T-cell (primary cell): ENCODE results near the gene PRSS27. TPM values are rescaled to one million over a fixed set of nuclear protein-coding genes. Genes with fewer than 3 reads are reported as not detected.

Source experiments
- ATAC-seq, 4 experiments: fragments of 200-7000 bp in 3 of 4; fragments of 150-1000 bp in 1 of 4; cut with Tn5 transposase; replicated peaks in 1 of 4; 1 replicate in 3 of 4; 2 replicates in 1 of 4; pipeline ENCODE4 v1.10.0; 2021; ENCODE audit warnings: moderate library complexity in 3 of 4, mild to moderate bottlenecking in 2 of 4, moderate number of reproducible peaks in 1 of 4
- CTCF ChIA-PET, 2 donors: fragments of 300-600 bp; sonication (Branson Sonifier 250); formaldehyde crosslinking; loops; one replicate each; lab custom pipeline; 2022; ENCODE audit warnings: antibody characterized with exemption in 2 of 2; lab: Charles Lee
- POLR2A ChIA-PET, 2 donors: fragments of 300-600 bp; sonication (Branson Sonifier 250); formaldehyde crosslinking; loops; one replicate each; lab custom pipeline; 2022; ENCODE audit warnings: antibody characterized with exemption in 2 of 2; lab: Charles Lee
- DNase-seq, 35 experiments: peaks; one replicate each; pipeline versions ENCODE4 v3.0.0 to v3.0.0-alpha.2; 2013 to 2023
- H3K27ac ChIP-seq: one replicate; pipeline ENCODE4 v1.5.1; 2013; ENCODE audit warnings: low read length
- H3K27me3 ChIP-seq, 2 experiments: replicated peaks in 1 of 2; 1 replicate in 1 of 2; 2 replicates in 1 of 2; pipeline versions ENCODE4 v1.6.1 to v1.7.0; 2013; ENCODE audit warnings: low read length in 1 of 2, mixed read lengths in 1 of 2; ENCODE audit not compliant: control insufficient read depth in 2 of 2, insufficient read depth in 2 of 2; ENCODE audit errors: extremely low read depth in 1 of 2
- H3K36me3 ChIP-seq, 2 donors: 1 replicate in 1 of 2; 2 replicates in 1 of 2; pipeline versions ENCODE4 v1.6.1 to v1.7.0; 2013; ENCODE audit warnings: low read length in 1 of 2; ENCODE audit not compliant: control insufficient read depth in 2 of 2, insufficient read depth in 1 of 2; ENCODE audit errors: extremely low read depth in 1 of 2
- H3K4me1 ChIP-seq, 2 experiments: 1 replicate in 1 of 2; 2 replicates in 1 of 2; pipeline versions ENCODE4 v1.6.1 to v1.7.0; 2013; ENCODE audit warnings: low read length in 2 of 2, mixed read lengths in 1 of 2; ENCODE audit not compliant: insufficient read depth in 2 of 2, control insufficient read depth in 1 of 2; ENCODE audit errors: extremely low read depth in 1 of 2
- H3K4me3 ChIP-seq, 2 donors: 1 replicate in 1 of 2; 2 replicates in 1 of 2; pipeline versions ENCODE4 v1.5.1 to v1.7.0; 2013; ENCODE audit warnings: mild to moderate bottlenecking in 2 of 2, low read length in 1 of 2, moderate library complexity in 1 of 2; ENCODE audit not compliant: control insufficient read depth in 1 of 2; ENCODE audit errors: extremely low read depth in 1 of 2
- H3K9me3 ChIP-seq: 2 replicates; pipeline ENCODE4 v1.7.0; 2013
- H3K27ac Mint-ChIP-seq, 2 donors: one replicate each; pipeline ENCODE4 v1.8.0; 2020 to 2021; ENCODE audit warnings: mild to moderate bottlenecking in 2 of 2, mixed read lengths in 2 of 2
- H3K27me3 Mint-ChIP-seq, 2 donors: one replicate each; pipeline ENCODE4 v1.8.0; 2021 to 2022; ENCODE audit warnings: mixed read lengths in 2 of 2
- H3K36me3 Mint-ChIP-seq: one replicate; pipeline ENCODE4 v1.8.0; 2021; ENCODE audit warnings: mixed read lengths
- H3K4me1 Mint-ChIP-seq, 3 donors: one replicate each; pipeline ENCODE4 v1.8.0; 2020 to 2022; ENCODE audit warnings: mixed read lengths in 3 of 3, mild to moderate bottlenecking in 1 of 3
- H3K4me3 Mint-ChIP-seq, 3 donors: one replicate each; pipeline ENCODE4 v1.8.0; 2020 to 2022; ENCODE audit warnings: mild to moderate bottlenecking in 3 of 3, mixed read lengths in 3 of 3, moderate library complexity in 3 of 3
- H3K9me3 Mint-ChIP-seq, 3 donors: one replicate each; pipeline ENCODE4 v1.8.0; 2020 to 2022; ENCODE audit warnings: mixed read lengths in 3 of 3
- WGBS: methylation state at CpG from one replicate; pipeline ENCODE4 v1.1.5; 2013; ENCODE audit warnings: missing lambda C conversion rate; ENCODE audit not compliant: insufficient coverage; 5-methylcytosine and 5-hydroxymethylcytosine counted together
- total RNA-seq, 35 experiments: library from RNA in 6 of 35; stranded (reverse) in 6 of 35; fragments of 120-200 nt in 1 of 35; gene quantifications; one replicate each; pipeline versions ENCODE4 v1.2.1 to v1.2.4 and lab custom pipeline; 2013 to 2026

Gene PRSS27
- total RNA-seq, 5 donors from 2014 or later (not counting 1 experiment from before 2014, with no cell fraction given), result 0.70 to 2.0 (median 1.1) TPM

DNA sequence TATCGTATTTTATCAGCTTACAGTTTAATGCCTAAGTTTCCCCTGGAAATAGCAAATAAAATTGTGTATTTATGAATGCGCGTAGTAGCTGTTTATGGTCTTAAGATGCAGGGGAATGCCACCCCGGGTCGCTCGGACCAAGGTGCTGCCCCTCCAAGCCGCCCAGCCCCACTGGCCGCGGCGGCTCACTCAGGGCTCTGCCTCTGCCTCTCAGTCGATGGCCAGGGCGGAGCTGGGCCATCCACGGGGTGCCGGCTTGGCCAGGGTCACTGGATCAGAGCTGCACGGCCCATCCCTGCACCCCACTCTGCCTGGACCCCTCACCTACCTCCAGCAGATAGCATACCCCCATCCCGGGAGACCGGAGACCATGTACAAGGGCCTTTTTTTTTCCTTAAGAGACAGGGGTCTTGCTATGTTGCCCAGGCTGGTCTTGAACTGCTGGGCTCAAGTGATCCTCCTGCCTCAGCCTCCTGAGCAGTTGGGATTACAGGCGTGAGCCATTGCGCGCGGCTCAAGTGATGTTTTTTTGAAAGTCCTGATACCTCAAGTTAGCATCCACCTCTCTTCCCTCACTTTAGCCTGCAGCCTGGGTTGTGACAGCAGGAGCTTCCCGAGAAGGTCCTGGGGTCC lies 11.0 kb downstream of the PRSS27 start:
- Mint-ChIP-seq H3K4me1 (peaks cover 0 to 1% (median 0%) of the 10 kb centered on the region in 3 donors), H3K9me3 (no peaks in the 10 kb centered on the region), H3K27ac (no peak overlapping the region), H3K4me3 (no peak overlapping the region), H3K27me3 (no peaks in the 10 kb centered on the region), H3K36me3 (peaks cover 8% of the 10 kb centered on the region)
- H3K27me3 ChIP-seq, result peaks cover 0 to 5% of the 10 kb centered on the region in 2 experiments
- 97% methylated on average over 15 of the region's 22 CpGs for WGBS
- ATAC-seq (no peak), DNase-seq (no peak)
- no peak overlapping the region for H3K27ac ChIP-seq
- ChIA-PET POLR2A (no interaction called here), CTCF (no interaction called here)
- H3K36me3 ChIP-seq, result peaks cover 13 to 36% of the 10 kb centered on the region in 2 donors
- H3K4me3 ChIP-seq, result no peak overlapping the region
- H3K4me1 ChIP-seq, result peaks cover 0 to 4% of the 10 kb centered on the region in 2 experiments
- H3K9me3 ChIP-seq, result no peaks in the 10 kb centered on the region

DNA sequence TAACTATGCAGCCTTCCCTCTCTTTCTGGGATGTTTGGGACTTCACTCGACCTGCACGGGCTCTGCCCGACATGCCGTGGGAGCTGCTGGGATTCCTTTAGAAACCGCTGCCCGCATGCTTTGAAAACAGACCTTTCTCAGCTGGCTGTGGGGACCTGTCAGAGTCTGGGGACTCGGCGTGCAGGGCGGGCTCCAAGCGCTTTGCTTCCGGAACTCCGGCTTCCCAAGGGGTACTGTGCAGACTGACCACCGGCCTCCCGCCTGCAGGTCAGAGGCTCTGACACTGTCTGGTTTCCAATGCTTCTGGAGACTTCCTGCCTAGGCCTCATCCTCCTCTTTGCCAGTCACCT lies 11.8 kb downstream of the PRSS27 start:
- Mint-ChIP-seq H3K9me3 (no peaks in the 10 kb centered on the region), H3K4me1 (peaks cover 0 to 1% (median 0%) of the 10 kb centered on the region in 3 donors), H3K27me3 (no peaks in the 10 kb centered on the region), H3K4me3 (no peak overlapping the region), H3K27ac (no peak overlapping the region), H3K36me3 (peaks cover 8% of the 10 kb centered on the region)
- H3K4me3 ChIP-seq, result no peak overlapping the region
- DNase-seq, result no peak
- ATAC-seq, result no peak
- 95% methylated on average over 14 of the region's 14 CpGs for WGBS
- CTCF ChIA-PET, result no interaction called here
- H3K4me1 ChIP-seq, result peaks cover 0 to 4% of the 10 kb centered on the region in 2 experiments
- no peak overlapping the region for H3K27ac ChIP-seq
- POLR2A ChIA-PET, result no interaction called here
- no peaks in the 10 kb centered on the region for H3K27me3 ChIP-seq
- peaks cover 13 to 44% of the 10 kb centered on the region in 2 donors for H3K36me3 ChIP-seq
- no peaks in the 10 kb centered on the region for H3K9me3 ChIP-seq

DNA sequence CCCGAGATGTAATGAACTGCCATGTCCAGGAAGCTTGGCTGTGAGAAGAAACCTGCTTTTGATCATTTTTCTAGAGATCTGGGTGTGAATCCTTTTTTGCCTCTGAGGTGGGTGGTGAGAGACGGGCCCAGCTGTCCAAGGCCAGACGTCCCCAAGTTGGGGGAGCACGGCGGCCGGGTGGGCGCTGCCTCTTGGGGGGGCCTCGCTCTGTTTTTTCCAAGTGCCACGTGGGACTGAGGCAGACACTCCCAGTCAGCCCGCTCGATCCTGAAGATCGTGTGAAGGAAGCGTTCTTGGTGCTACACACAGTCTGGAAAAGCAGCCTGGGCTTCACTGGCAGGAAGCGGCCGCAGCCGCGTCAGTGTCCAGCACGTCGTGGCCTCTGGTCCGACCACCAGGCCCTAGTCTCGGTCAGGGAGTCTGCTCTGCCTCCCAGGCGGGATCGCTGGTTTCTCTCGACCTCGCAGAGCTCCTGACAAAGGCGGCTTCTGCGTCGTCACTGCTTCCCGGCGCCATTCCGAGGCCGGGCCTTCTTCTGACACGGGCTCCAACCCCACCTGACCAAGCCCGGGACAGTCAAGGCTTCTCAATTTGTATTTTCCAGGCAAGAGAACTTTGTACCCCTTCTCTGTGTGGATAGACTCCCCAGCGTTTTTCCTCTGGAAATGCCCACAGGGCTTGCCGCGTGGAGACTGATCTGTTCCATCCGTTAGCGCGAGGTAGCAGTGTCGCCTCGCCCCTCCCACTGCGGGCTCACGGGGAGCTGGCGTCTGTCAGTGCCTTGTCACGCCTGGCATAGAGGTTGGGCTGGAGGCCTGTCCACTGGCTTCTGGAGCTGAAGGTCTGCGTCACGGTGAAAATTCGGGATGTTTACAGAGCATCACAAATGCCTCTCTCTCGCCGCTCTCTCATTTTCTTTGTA lies 12.4 kb downstream of the PRSS27 start:
- Histone ChIP-seq H3K27ac (no peak overlapping the region), H3K36me3 (peaks cover 14 to 50% of the 10 kb centered on the region in 2 donors), H3K4me3 (no peak overlapping the region), H3K9me3 (no peaks in the 10 kb centered on the region), H3K27me3 (no peaks in the 10 kb centered on the region), H3K4me1 (peaks cover 0 to 4% of the 10 kb centered on the region in 2 experiments)
- Mint-ChIP-seq H3K4me3 (no peak overlapping the region), H3K27me3 (no peaks in the 10 kb centered on the region), H3K9me3 (no peaks in the 10 kb centered on the region), H3K27ac (no peak overlapping the region), H3K4me1 (peaks cover 0 to 1% (median 0%) of the 10 kb centered on the region in 3 donors), H3K36me3 (peaks cover 8% of the 10 kb centered on the region)
- no peak for ATAC-seq
- ChIA-PET CTCF (no interaction called here), POLR2A (no interaction called here)
- 97% methylated on average over 51 of the region's 51 CpGs for WGBS
- DNase-seq, result no peak

DNA sequence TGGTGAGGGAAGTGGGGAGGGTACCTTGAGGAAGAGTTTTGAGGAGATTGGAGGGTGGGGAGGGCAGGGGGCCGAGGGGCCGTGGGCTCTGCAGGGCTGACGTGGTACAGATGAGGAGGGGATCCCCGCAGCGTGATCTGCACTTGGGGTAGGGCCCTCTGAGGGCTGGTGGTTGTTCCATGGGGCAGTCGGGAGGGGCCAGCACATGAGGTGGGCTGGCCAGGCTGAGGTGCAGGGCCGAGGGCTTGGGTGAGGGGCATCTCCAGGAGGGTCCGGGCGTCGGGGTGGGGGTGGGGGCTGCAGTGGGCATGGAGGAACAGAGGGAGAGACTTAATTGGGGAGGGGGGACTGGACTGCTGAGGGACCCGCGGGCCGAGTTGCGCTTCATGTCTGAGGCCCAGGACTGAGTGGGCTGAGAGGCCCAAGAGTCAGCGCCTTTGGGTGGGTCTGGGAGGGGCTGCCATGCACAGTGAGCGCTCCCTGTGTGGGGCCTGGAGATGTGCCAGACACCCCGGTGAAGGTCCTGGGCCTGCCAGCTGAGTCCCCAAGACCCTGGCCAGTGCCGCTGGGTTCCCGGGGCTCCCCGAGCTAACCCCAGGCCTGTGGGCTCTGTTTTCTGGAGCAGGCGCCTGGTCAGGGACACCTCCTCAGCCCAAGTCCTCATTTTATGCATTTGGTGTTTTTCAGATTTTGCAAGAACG lies 13.3 kb downstream of the PRSS27 start:
- WGBS, result 94% methylated on average over 14 of the region's 22 CpGs
- Mint-ChIP-seq H3K9me3 (no peaks in the 10 kb centered on the region), H3K27ac (no peak overlapping the region), H3K4me3 (no peak overlapping the region), H3K36me3 (peaks cover 8% of the 10 kb centered on the region), H3K4me1 (peaks cover 0 to 1% (median 0%) of the 10 kb centered on the region in 3 donors), H3K27me3 (no peaks in the 10 kb centered on the region)
- ATAC-seq, result no peak
- Histone ChIP-seq H3K27ac (no peak overlapping the region), H3K4me3 (no peak overlapping the region), H3K36me3 (peaks cover 20 to 57% of the 10 kb centered on the region in 2 donors), H3K4me1 (peaks cover 0 to 4% of the 10 kb centered on the region in 2 experiments), H3K9me3 (no peaks in the 10 kb centered on the region), H3K27me3 (no peaks in the 10 kb centered on the region)
- DNase-seq, result no peak
- ChIA-PET CTCF (no interaction called here), POLR2A (no interaction called here)

DNA sequence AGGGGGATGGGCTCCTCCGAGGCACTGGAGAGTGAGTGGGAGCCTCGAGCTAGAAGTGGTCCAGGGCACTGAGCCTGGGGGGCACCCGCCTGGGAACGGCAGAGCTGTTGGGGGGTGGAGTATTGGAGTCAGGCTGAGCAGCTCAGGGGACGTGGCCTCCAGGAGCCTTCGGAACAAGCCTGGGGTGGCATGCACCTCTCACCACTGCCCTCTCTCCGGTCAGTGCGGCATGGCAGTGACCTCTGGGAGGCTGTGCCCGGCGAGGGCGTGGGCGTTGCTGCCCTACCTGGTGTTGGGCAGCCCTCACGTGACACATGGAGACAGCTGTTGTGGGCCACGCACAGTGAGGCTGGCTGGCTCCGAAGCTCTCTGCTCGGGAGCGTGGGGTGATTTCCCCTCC lies 13.9 kb downstream of the PRSS27 start:
- DNase-seq (no peak), ATAC-seq (no peak)
- H3K27me3 ChIP-seq, result no peaks in the 10 kb centered on the region
- H3K4me1 ChIP-seq, result peaks cover 0 to 4% of the 10 kb centered on the region in 2 experiments
- H3K4me3 Mint-ChIP-seq, result no peak overlapping the region
- no peaks in the 10 kb centered on the region for H3K9me3 ChIP-seq
- H3K4me3 ChIP-seq, result no peak overlapping the region
- CTCF ChIA-PET, result no interaction called here
- peaks cover 0 to under 1% (median 0%) of the 10 kb centered on the region in 3 donors for H3K4me1 Mint-ChIP-seq
- H3K27me3 Mint-ChIP-seq, result no peaks in the 10 kb centered on the region
- peaks cover 20 to 63% of the 10 kb centered on the region in 2 donors for H3K36me3 ChIP-seq
- peaks cover 8% of the 10 kb centered on the region for H3K36me3 Mint-ChIP-seq
- H3K27ac Mint-ChIP-seq, result no peak overlapping the region
- POLR2A ChIA-PET, result no interaction called here
- H3K9me3 Mint-ChIP-seq, result no peaks in the 10 kb centered on the region
- H3K27ac ChIP-seq, result no peak overlapping the region
- WGBS, result 93% methylated on average over 12 of the region's 17 CpGs

DNA sequence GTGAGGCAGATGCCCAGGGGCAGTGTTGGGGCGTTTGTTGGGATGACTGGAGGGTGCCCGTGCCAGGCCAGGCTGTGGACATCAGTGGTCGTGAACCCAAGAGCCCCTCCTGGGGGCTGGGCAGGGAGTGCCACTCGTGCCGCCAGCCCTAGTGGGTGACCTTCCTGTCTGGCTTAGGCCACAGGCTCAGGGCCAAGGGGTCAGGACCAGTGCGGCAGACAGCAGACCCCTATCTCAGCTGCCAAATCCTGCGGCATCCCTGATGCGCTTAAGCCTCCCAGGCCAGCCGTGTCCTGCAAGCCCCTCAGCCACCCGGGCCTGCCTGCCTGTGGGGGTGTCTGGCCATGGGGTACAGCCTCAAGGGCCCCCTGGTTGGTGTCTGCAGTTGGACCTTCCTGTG lies 14.7 kb downstream of the PRSS27 start:
- no peak overlapping the region for H3K4me3 ChIP-seq
- peaks cover 26 to 70% of the 10 kb centered on the region in 2 donors for H3K36me3 ChIP-seq
- no peaks in the 10 kb centered on the region for H3K27me3 ChIP-seq
- H3K27me3 Mint-ChIP-seq, result no peaks in the 10 kb centered on the region
- H3K27ac Mint-ChIP-seq, result no peak overlapping the region
- ChIA-PET POLR2A (no interaction called here), CTCF (no interaction called here)
- H3K27ac ChIP-seq, result no peak overlapping the region
- no peaks in the 10 kb centered on the region for H3K9me3 ChIP-seq
- 97% methylated on average over 9 of the region's 10 CpGs for WGBS
- H3K4me1 ChIP-seq, result peaks cover 0 to 4% of the 10 kb centered on the region in 2 experiments
- no peak overlapping the region for H3K4me3 Mint-ChIP-seq
- ATAC-seq, result no peak
- no peaks in the 10 kb centered on the region for H3K4me1 Mint-ChIP-seq
- DNase-seq, result no peak
- no peaks in the 10 kb centered on the region for H3K9me3 Mint-ChIP-seq
- H3K36me3 Mint-ChIP-seq, result peaks cover 8% of the 10 kb centered on the region
